ENCODE data around the gene GNAQ. TPM values are rescaled to one million over a fixed set of nuclear protein-coding genes. Genes with fewer than 3 reads are reported as not detected.
A peak's percentile ranks its signal among the peaks of the same experiment; 100 is the strongest.

GNAQ gene
- total RNA-seq, 3 donors from 2014 or later (not counting 1 experiment from before 2014, with no cell fraction given) = 17.8 to 51.6 (median 24.5) TPM

DNA sequence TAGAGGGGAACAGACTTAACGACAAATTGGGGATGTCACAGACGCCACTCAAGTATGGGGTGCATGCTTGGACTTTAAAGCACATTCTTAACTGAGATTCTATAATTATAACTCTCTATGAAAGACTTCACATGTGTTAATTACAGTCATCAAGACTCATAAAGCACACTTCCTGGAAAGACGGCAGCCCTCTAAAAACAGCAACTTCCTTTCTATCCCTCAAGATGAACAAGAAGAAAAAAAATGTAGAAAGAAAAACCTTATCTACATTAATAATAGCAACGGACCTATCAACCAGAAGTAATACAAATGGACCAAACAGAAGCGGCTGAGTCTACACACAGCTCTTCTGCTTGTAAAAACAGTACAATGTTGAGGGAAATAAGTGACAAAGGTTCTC is 21.2 kb downstream of the GNAQ start:
- no peaks in the 10 kb centered on the region for H3K9me3 ChIP-seq (ENCODE audit: control insufficient read depth, insufficient read depth, low read length)
- Mint-ChIP-seq H3K4me3 (peak overlapping the region; percentile 46), H3K36me3 (no peaks in the 10 kb centered on the region), H3K27ac (peak overlapping the region; percentile 40 to 55), H3K9me3 (no peaks in the 10 kb centered on the region), H3K27me3 (ENCODE audit: low read depth in 2 of 2) (no peaks in the 10 kb centered on the region), H3K4me1 (peaks cover 43 to 46% of the 10 kb centered on the region in 2 donors)
- H3K4me3 ChIP-seq (ENCODE audit: low read length) = no peak overlapping the region
- TF ChIP-seq, protein P1, sequence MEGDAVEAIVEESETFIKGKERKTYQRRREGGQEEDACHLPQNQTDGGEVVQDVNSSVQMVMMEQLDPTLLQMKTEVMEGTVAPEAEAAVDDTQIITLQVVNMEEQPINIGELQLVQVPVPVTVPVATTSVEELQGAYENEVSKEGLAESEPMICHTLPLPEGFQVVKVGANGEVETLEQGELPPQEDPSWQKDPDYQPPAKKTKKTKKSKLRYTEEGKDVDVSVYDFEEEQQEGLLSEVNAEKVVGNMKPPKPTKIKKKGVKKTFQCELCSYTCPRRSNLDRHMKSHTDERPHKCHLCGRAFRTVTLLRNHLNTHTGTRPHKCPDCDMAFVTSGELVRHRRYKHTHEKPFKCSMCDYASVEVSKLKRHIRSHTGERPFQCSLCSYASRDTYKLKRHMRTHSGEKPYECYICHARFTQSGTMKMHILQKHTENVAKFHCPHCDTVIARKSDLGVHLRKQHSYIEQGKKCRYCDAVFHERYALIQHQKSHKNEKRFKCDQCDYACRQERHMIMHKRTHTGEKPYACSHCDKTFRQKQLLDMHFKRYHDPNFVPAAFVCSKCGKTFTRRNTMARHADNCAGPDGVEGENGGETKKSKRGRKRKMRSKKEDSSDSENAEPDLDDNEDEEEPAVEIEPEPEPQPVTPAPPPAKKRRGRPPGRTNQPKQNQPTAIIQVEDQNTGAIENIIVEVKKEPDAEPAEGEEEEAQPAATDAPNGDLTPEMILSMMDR (IDR thresholded peaks at IDR 0.05) = no peak
- peak in 1 of 2 donors; percentile 34 for DNase-seq
- ATAC-seq = peak in 1 of 3 donors; percentile 44
- intact Hi-C loops (cut with micrococcal nuclease) = no loop called here
- peaks cover 14% of the 10 kb centered on the region for H3K4me1 ChIP-seq (ENCODE audit: control insufficient read depth, insufficient read depth, low read length)
- 34% methylated on average over 3 of the region's 5 CpGs for WGBS (ENCODE audit: insufficient coverage)
- H3K36me3 ChIP-seq (ENCODE audit: control insufficient read depth, insufficient read depth, low read length) = no peaks in the 10 kb centered on the region
- H3K27me3 ChIP-seq (ENCODE audit: control insufficient read depth, insufficient read depth, low read length) = no peaks in the 10 kb centered on the region
- H3K27ac ChIP-seq (ENCODE audit: low read length) = no peak overlapping the region

DNA sequence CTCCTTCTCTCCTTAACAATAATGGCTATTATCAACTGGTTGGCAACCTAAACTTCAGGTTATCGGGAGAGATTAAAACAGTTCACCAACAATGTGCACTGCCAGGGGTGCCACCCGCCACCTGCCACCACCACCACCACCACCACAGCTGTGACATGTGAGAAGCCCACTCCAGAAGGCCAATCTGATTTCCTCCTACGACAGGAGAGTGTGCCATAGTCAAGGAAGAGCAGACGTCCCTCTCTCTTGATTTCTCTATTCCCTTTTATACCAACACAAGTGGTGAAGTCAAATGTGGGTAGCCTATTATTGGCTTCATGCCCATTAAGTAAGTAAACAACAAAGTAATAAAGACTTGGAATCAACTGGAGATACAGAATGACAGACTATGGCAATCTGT is 22.4 kb downstream of the GNAQ start:
- WGBS (ENCODE audit: insufficient coverage) = 19% methylated on average over 3 of the region's 4 CpGs
- H3K4me3 ChIP-seq (ENCODE audit: low read length) = no peak overlapping the region
- DNase-seq = no peak
- Mint-ChIP-seq H3K36me3 (no peaks in the 10 kb centered on the region), H3K27ac (peak overlapping the region; percentile 40 to 55), H3K4me3 (peak overlapping the region; percentile 46), H3K4me1 (peaks cover 49 to 52% of the 10 kb centered on the region in 2 donors), H3K9me3 (no peaks in the 10 kb centered on the region), H3K27me3 (ENCODE audit: low read depth in 2 of 2) (peaks cover 0 to 4% of the 10 kb centered on the region in 2 donors)
- peak in 2 of 3 donors; percentile 31 to 57 for ATAC-seq
- H3K4me1 ChIP-seq (ENCODE audit: control insufficient read depth, insufficient read depth, low read length) = peaks cover 14% of the 10 kb centered on the region
- no peak overlapping the region for H3K27ac ChIP-seq (ENCODE audit: low read length)
- intact Hi-C loops (cut with micrococcal nuclease) = no loop called here
- H3K27me3 ChIP-seq (ENCODE audit: control insufficient read depth, insufficient read depth, low read length) = no peaks in the 10 kb centered on the region
- no peaks in the 10 kb centered on the region for H3K36me3 ChIP-seq (ENCODE audit: control insufficient read depth, insufficient read depth, low read length)
- no peaks in the 10 kb centered on the region for H3K9me3 ChIP-seq (ENCODE audit: control insufficient read depth, insufficient read depth, low read length)
- TF ChIP-seq, protein P1 (IDR thresholded peaks at IDR 0.05) = no peak

DNA sequence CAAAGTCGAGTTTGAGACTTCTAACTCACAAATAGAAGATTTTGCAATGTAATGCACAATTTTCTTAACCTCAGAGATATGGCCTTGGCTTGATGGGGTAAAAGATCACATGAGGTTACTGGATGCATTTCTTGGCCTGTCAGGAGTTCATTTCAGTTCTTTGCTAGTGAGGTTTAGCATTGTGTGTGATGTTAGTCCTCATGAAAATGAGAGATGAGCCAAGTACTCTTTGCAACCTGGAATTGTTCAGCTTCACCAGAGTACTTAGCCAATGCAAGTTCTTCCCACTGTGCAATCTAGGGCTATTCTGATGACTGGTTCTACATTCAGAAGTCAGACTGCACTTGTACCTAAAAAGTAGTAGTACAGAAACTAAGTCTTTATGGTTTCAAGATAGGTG is 24.9 kb downstream of the GNAQ start:
- no peaks in the 10 kb centered on the region for H3K27me3 ChIP-seq (ENCODE audit: control insufficient read depth, insufficient read depth, low read length)
- H3K9me3 ChIP-seq (ENCODE audit: control insufficient read depth, insufficient read depth, low read length) = no peaks in the 10 kb centered on the region
- peaks cover 14% of the 10 kb centered on the region for H3K4me1 ChIP-seq (ENCODE audit: control insufficient read depth, insufficient read depth, low read length)
- H3K27ac ChIP-seq (ENCODE audit: low read length) = no peak overlapping the region
- intact Hi-C loops (cut with micrococcal nuclease) = no loop called here
- no peak overlapping the region for H3K4me3 ChIP-seq (ENCODE audit: low read length)
- WGBS (ENCODE audit: insufficient coverage) = no CpG with 5 or more reads among the region's 1 CpG
- Mint-ChIP-seq H3K9me3 (no peaks in the 10 kb centered on the region), H3K4me1 (peaks cover 56 to 59% of the 10 kb centered on the region in 2 donors), H3K36me3 (no peaks in the 10 kb centered on the region), H3K27ac (no peak overlapping the region), H3K27me3 (ENCODE audit: low read depth in 2 of 2) (peaks cover 0 to 4% of the 10 kb centered on the region in 2 donors), H3K4me3 (no peak overlapping the region)
- DNase-seq (no peak), ATAC-seq (no peak)
- TF ChIP-seq, protein P1 (IDR thresholded peaks at IDR 0.05) = no peak
- H3K36me3 ChIP-seq (ENCODE audit: control insufficient read depth, insufficient read depth, low read length) = no peaks in the 10 kb centered on the region

All from natural killer cell (primary cell).